GM12801 (cell line): ENCODE measurements around the gene PVALB.

Experiments used
- TF ChIP-seq, protein P1 (sequence below): IDR thresholded peaks from one replicate; pipeline ENCODE4 v1.5.1; 2011; ENCODE audit warnings: control low read depth; ENCODE audit not compliant: insufficient read length; ENCODE audit errors: extremely low read depth

Gene PVALB

DNA sequence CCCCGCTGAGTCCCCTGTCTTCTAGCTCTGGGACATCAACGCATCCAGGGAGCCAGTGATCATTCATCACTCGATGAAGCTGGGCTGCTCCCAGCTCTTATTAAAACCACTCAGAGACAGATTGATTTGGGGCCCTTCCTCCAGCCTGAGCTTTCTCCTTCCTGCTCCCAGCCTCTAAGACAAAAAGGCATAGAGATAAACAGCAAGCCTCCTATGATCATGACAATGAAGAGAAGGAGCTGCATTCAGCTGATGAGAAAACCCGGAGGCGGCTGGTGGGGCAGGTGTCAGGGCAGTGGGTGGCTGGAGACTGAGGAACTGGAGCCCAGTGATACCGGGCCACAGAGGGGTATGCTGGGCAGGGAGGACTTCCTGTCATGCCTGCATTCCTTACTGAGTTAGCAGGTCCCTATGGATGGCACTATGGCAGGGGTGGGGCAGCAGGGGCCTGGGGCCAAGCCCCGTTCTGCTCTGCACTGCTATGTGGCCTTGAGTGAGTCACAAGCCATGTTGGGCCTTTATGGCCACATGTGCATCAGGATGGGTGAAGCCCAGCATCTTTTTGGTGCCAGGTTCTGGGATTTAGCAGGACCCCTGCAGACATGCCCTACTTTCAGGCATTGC lies 20.2 kb downstream of the PVALB start:
- TF ChIP-seq, protein P1, sequence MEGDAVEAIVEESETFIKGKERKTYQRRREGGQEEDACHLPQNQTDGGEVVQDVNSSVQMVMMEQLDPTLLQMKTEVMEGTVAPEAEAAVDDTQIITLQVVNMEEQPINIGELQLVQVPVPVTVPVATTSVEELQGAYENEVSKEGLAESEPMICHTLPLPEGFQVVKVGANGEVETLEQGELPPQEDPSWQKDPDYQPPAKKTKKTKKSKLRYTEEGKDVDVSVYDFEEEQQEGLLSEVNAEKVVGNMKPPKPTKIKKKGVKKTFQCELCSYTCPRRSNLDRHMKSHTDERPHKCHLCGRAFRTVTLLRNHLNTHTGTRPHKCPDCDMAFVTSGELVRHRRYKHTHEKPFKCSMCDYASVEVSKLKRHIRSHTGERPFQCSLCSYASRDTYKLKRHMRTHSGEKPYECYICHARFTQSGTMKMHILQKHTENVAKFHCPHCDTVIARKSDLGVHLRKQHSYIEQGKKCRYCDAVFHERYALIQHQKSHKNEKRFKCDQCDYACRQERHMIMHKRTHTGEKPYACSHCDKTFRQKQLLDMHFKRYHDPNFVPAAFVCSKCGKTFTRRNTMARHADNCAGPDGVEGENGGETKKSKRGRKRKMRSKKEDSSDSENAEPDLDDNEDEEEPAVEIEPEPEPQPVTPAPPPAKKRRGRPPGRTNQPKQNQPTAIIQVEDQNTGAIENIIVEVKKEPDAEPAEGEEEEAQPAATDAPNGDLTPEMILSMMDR: no peak

DNA sequence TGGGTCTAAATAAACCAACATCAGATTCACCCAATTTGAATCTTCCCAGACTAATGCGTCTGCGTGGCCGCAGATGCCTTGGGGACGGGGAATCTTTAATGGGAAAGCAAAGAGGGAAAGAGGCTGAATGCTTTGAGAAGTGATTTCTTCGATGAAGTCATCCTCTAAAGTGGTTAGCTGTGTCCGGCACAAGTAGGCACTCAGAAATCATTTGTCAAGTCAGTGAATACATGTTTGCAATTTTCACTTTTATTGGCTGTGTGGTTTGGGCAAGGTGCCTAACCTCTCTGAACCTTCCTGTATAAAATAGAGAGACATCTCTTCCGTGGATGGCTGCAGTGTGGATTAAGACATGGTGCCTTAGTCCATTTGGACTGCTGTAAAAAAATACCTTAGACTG lies 21.2 kb downstream of the PVALB start:
- TF ChIP-seq, protein P1: no peak

DNA sequence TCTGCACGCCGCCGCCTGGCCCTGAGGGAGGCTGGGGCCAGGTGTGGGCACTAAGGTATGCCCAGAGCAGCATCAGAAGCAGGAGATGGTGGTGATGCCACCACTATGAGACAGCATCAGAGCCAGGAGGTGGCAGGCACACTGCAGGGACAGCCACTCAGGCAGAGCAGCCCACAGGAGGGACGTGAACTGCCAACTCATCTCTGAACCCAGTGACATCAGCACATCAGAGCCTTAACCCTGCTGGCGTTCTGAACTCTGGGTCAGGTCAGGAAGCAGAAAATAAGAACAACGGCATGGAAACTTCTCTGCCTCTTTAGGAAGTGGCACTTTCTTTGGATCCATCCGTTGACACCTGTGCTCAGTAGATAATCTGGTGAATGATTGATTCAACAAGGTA lies 26.2 kb downstream of the PVALB start:
- TF ChIP-seq, protein P1: no peak

DNA sequence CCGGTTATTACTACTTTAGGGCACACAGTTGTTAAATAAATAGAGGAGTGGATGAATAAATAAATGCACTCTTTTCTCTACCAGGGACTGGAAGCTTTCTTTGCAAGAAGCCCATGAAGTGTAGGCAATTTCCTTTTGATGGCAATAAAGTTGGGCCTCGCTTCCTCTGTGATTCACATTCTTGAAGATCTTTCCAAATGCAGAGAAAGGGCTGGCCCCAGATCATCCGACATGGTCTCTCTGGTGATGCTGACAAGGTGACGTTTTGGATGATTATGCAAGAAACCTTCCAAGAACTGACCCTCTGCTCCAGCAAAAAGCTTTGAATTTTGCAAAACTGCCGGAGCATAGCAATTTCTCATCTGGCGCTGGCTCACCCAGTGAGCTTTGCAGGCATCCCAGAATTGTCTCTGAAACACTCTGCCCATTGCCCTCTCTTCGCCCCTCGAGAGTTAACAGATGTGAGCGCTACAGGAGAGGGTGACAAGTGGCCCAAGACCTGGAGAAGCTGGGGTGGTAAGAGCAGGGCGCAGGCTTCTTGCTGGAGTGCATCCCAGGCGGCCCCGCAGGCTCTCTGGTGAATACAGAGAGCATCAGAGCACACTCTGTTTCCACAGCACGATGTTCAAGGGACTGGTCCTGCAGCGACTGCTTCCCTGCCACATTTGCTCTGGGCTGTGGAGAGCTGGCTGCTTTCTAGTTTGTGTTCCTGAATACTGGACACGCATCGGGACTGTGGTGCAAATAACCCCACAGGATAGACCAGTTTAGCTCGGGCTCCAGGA lies 29.4 kb downstream of the PVALB start:
- TF ChIP-seq, protein P1: no peak

DNA sequence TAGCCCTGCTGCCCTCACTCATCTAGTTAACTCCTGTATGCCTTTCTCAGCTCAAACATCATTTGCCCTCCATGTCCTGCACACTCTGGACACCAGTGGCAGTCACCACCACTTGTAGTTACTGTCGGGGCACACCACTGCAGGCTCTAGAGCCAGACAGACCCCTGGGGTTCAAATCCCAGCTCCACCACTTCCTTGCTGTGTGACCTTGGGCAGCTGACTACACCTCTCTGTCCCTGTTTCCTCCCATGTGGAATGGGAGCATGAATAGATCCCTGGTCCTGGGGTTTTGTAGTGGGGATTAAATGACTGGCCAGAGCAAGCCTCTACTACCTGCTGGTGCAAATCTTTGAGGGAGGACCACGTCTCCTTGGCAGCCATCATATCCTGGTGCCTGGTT lies 33.1 kb downstream of the PVALB start:
- TF ChIP-seq, protein P1: no peak

DNA sequence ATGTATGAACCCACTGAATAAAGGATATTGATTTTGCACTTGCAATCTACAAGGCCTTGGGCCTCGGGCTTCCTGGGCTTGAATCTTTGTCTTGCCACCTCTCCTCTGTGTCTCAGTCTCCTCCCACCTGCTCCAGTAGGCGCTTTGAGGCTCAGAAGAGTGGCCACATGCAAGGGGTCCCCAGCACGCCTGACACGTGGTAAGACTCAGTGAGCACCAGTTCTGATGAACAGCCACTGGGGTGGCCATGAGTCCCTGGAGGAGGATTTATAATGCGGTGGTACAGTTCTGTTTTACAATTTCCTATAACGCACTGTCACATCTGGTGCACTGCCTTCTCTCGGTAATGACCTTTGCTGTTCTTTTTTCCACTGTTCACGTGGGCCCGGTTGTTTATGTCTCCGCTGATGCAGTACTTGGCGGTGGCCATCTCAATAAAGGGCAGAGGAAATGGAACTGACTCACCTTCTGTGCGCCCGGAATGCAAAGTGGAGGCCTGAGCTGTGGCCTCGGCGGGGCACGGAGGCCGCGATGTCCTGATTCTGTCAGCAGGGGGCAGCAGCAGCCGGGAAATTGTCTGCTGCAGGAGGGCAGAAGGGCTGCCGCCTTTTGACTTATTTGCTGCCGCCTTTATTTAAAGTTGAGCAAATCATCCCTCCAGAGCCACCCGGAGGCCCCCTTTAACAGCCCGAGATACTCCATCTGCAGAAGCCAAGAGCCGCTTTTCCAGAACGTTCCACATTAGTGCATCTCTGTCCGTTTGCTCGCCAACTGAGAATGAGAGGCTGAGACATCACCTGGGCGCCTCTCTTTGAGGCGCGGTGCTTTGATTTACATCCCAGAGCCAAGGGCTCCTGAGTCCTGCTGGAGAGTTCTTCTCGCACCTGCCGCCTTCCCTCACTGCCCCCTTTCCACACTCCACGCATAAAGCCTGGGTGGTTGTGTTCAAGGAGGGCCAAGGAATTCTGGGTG lies 34.9 kb downstream of the PVALB start:
- TF ChIP-seq, protein P1: no peak

DNA sequence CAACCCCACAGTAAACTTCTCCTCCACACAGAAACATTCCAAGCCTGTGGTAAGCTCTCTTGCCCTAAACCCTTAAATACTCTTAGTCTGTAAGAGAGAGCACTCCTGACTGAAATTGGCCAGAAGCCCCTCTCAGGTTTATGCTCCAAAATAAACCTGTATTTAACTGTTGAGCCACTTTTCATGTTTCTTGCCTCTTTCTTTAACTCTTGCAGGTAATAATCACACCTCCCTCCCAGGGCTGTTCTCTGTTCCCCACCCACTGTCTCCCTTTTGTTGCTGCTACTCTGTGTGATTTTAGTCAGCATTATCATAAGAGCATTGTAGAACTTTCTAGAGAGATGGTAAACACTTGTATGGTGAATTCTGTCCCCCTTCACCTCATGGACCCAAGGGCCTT lies 38.8 kb downstream of the PVALB start:
- TF ChIP-seq, protein P1: no peak
